ENCODE results near the gene ATP8A2.

ATP8A2 gene

DNA sequence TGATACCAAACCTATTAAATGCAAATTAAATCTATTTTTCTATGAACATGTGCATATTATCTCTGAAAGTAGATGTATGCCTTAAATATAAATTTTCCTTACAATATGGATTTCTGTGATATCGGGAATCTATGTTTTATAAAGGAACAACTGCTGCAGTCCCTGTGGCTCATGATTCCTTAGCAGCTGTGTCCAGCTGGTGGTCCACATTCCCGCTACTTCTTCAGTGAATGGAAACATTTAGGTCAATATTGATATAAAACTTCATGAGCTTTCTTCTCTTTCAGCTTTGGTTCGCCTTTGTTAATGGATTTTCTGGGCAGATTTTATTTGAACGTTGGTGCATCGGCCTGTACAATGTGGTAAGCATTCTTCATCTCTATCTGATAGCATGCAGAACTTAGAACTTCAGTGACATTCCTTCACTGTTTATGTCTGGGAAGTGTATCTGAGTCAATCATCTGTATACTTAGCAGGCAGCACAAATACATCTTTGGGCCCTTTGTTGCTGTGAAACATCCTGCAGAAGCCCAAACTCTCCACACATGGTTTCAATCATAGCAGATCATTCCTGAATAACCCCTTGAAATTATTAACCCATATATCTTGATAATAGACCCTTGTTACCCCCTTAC, 456.2 kb downstream of the ATP8A2 start:
- no peak for DNase-seq

- DNase-seq, result no peak
Measured at GRCh38 chr13:25833761-25834160, 462.0 kb downstream of the ATP8A2 start.

GRCh38 chr13:25836574-25837336, 465.0 kb downstream of the ATP8A2 start:
- no peak for DNase-seq

- no peak for DNase-seq
Measured at GRCh38 chr13:25839371-25839770, 467.6 kb downstream of the ATP8A2 start.

DNA sequence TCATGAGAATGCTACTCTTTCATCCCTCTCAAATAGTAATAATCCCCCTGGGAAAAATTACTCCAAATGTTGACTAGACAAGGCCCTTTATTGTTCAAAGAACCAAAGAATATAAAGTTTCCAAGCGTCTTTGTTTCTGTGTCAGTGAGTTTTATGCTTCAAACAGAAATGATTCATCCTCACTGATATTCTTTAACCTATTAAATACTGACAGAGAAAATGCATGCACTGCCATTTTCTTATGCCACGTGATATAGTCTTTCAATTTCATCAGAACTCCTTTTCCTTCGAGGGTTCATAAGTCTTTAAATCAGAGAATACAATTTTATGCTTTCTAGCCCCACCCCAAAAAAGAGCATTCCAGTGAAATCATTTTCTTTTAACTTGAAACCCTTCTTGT, 468.5 kb downstream of the ATP8A2 start:
- DNase-seq, result no peak

- no peak for DNase-seq
Measured at GRCh38 chr13:25840931-25841330, 469.2 kb downstream of the ATP8A2 start.

DNA sequence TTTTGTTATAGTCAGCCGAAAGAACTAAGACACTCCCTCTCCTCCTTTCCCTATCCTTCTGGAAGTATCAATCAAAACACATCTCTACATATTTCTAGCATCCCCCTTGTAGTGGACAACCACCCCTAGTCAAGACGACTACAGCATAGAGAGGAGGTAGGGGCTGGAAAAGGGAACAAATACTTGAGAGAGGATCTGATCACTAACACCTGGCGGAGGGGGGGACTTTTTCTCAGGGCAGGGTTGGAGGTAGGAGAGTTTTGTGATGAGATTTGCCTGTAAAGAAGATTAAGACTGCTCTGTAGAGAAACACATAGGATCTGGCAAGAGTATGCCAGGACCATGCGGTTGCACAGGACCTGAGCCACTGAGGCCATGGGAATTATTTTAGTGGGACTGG, 471.9 kb downstream of the ATP8A2 start:
- no peak for DNase-seq

DNA sequence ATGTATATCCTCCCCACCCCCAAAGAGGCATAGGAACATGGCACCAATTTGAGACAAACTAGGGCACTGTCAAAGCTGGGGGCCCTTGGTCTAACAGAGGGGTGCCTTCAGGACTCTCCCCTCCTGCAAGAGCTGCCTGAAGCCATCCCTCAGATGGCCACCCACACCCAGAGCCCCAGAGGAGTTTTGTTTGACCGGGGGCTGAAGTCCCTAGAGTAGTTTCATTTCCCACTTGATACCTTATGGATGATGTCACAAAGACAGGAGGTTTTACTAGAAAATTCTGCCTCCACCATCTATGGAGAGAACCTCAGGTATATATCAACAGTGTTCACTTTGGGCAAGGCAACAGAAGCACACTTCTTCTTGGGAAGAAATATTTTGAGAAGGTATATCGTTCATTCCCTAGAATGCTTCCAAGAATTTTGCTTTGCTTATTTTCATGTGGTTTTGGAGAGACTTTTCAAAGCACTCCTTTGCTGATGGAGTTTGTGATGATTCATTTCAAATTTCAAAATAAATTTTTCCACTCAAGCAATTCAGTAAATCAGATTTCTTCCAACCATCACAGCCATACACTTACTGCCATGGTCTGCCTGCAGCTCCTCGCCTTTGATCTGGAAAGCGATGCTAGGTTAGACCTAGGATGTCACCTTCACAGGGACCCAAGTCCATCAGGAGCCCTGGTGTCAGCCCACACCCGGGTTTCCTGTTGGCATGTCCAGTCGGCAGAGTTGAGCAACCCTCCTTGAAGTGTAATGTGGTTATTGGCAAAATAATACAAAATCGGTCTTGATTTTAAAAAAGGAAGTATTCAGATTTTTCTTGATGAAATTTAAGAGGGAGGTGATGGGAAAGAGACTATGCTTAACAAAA, 473.0 kb downstream of the ATP8A2 start:
- DNase-seq, result no peak

- DNase-seq, result no peak
Measured at GRCh38 chr13:25846222-25846984, 474.6 kb downstream of the ATP8A2 start.

- DNase-seq, result peak; percentile 54
Measured at GRCh38 chr13:25847145-25847544, 475.4 kb downstream of the ATP8A2 start.

DNA sequence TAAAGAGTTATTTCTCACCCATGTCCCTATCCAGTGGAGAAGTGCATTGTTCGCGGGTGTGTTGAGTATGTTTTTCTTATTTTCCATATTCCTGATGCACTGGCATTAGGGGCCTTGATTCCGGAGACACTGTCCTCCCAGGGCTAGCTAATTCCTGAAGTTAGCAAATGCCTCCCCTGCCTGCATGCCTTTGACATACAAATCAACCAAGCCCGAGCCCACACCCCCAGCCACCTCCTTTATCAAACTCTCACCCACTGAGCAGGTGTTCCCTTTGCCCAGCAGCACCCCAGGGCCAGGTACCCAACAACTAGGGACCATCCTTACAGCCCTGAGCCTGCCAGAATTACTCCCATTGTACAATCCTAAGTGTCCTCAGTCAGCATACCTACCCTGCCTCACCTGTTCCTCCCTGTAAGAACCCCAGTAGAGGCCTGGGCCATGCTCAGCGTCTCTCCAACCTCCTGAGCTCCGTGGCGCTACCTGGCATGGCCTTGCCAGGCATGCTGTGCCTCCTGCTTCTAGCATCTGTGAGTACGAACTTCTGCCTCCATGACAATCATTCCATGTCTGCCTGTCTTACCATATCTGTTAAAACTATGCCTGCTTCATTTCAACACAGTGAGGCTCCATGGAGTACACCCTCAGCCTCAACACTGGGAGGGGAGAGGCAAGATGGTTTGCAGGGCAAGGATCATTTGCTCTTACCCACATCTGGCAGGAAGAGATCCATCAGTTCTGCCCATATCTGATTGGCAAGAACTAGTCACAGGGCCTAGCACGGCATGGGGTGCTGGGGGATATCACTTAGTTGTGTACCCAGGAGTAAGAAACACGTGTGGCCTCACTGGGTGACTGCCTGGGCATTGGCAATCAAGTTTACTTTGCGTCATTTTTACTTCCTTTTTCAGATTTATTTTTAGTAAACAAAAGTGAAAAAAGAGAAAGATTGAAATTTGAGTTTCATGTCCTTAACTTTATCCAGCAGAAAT, 476.2 kb downstream of the ATP8A2 start:
- DNase-seq, result no peak

- no peak for DNase-seq
Measured at GRCh38 chr13:25848812-25849745, 477.3 kb downstream of the ATP8A2 start.

DNA sequence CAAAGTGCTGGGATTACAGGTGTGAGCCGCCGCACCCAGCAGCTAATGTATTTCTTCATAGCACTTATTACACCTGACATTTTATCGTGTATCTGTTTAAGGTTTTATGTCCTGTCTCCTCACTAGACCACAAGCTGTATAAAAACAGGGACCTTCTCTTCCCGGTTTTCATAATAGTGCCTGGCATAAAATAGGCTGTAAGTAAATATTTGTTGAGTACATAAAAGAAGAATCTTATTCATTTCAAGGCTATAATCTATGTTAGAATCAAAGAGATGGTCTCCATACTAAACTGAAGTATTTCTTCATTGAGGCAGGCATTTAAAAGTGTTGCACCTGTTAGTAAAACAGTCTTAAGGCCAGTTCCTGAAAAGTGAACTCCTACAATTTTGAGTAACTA, 486.1 kb downstream of the ATP8A2 start:
- DNase-seq, result no peak

GRCh38 chr13:25859528-25859927, 487.8 kb downstream of the ATP8A2 start:
- DNase-seq, result no peak

- no peak for DNase-seq
Measured at GRCh38 chr13:25860265-25860664, 488.5 kb downstream of the ATP8A2 start.

DNA sequence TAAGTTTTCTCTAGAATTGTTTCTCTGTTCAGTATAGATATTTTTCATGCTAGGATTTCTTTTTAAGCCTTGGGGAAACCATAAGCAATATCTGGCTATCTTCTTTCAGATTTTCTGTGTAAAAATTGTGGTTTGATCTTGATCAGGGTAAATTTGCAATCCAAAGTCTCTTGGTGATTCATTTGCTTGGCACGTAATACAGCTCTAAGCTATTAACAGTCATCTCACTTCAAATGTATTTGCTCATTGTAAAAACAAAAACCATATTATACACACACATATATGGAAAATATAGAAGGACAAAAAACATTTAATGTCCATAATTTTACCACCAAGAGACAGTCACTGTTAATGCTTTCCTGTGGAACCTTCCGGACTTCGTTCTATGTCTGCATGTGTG, 489.1 kb downstream of the ATP8A2 start:
- DNase-seq, result no peak

GRCh38 chr13:25862156-25862555, 490.4 kb downstream of the ATP8A2 start:
- no peak for DNase-seq

DNA sequence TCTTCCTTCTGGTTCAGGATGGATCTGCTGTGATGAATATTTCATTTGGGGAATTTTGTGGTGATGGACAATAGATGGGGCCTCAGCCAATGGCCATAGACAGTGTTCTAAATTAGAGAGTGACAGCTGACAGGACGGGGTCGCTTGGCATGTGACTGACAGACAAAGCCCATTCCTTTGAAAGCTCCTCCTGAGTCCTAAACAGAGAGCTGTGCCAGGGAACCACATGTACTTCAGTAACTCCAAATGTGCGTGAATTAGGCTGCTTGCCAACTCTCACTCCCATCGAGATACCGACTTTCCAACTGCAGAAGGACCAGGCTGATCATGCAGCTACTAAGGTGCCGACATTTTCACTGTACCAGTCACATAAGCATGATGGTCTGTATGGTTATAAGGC, 492.3 kb downstream of the ATP8A2 start:
- no peak for DNase-seq

GRCh38 chr13:25864936-25865335, 493.2 kb downstream of the ATP8A2 start:
- DNase-seq, result no peak

DNA sequence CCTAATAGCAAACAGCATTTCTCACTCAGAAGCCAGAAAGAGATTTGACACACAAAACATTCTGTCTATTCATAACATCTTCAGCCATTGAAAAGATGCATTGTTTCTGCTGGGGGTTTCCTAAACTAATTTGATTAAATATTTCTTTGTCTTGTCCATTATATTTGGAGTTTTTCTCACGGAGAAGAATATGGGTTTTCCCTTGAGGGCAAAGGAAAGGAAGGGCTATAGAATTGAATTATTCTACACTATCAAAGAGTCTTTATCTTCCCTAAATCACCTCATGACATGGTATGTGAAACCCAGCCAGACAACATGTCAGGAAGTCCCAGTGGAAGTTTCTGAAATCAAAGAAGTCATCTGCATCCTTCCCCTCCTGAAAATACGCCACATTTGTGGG, 493.6 kb downstream of the ATP8A2 start:
- DNase-seq, result no peak

- no peak for DNase-seq
Measured at GRCh38 chr13:25867038-25867437, 495.3 kb downstream of the ATP8A2 start.

All from activated CD4-positive, alpha-beta T cell treated with anti-CD3 and anti-CD28 coated beads, Interleukin-2, Interleukin-6, amounts not matched to agents 100 ng/mL and 50 ng/mL, durations not matched to agents 16 hours and 8 hours (primary cell).